A673 (cell line): ENCODE measurements around the gene STK40. TPM values are rescaled to one million over a fixed set of nuclear protein-coding genes. Genes with fewer than 3 reads are reported as not detected.

Experiments used
- BruUV-seq: library from RNA; stranded (reverse); fragments of 400-500 nt; replicated peaks from 2 replicates; lab custom pipeline; 2021; lab: Mats Ljungman, UMichigan
- CTCF ChIA-PET: fragments of 300-600 bp; sonication (Branson Sonifier 250); formaldehyde crosslinking; loops from one replicate; lab custom pipeline; 2022; ENCODE audit warnings: antibody characterized with exemption; lab: Charles Lee
- POLR2A ChIA-PET: fragments of 300-600 bp; sonication (Branson Sonifier 250); formaldehyde crosslinking; loops from one replicate; lab custom pipeline; 2022; ENCODE audit warnings: antibody characterized with exemption; ENCODE audit not compliant: low non-redundant PET; lab: Charles Lee
- DNase-seq: peaks from one replicate; pipeline ENCODE4 v3.0.0-alpha.2; 2015; ENCODE audit warnings: low spot score
- H3K27ac ChIP-seq: fragments of 200-600 bp; sonication (generic); 2 replicates; pipeline ENCODE4 v1.5.1; 2016; ENCODE audit warnings: mixed run types, low read depth, mild to moderate bottlenecking, mixed read lengths, antibody characterized with exemption, low read length; ENCODE audit not compliant: poor library complexity, severe bottlenecking
- H3K27me3 ChIP-seq: fragments of 200-600 bp; sonication (generic); replicated peaks from 2 replicates; pipeline ENCODE4 v1.6.1; 2017; ENCODE audit warnings: mixed run types, low read depth, mild to moderate bottlenecking, mixed read lengths, antibody characterized with exemption, low read length; ENCODE audit not compliant: insufficient read depth, poor library complexity
- H3K36me3 ChIP-seq: fragments of 200-600 bp; sonication (generic); 2 replicates; pipeline ENCODE4 v1.6.1; 2016; ENCODE audit warnings: mixed run types, mild to moderate bottlenecking, mixed read lengths, antibody characterized with exemption, low read length; ENCODE audit not compliant: insufficient read depth, poor library complexity, severe bottlenecking
- H3K4me1 ChIP-seq: fragments of 200-600 bp; sonication (generic); 2 replicates; pipeline ENCODE4 v1.6.1; 2017; ENCODE audit warnings: mixed run types, mild to moderate bottlenecking, mixed read lengths, antibody characterized with exemption, low read length; ENCODE audit not compliant: insufficient read depth, poor library complexity, severe bottlenecking
- H3K4me3 ChIP-seq: fragments of 200-600 bp; sonication (generic); 2 replicates; pipeline ENCODE4 v1.5.1; 2016; ENCODE audit warnings: low read depth, mixed run types, mild to moderate bottlenecking, mixed read lengths, low read length; ENCODE audit not compliant: poor library complexity, severe bottlenecking
- H3K9me3 ChIP-seq: fragments of 200-600 bp; sonication (generic); 2 replicates; pipeline ENCODE4 v1.6.1; 2016; ENCODE audit warnings: mixed run types, low read depth, mild to moderate bottlenecking, mixed read lengths, antibody characterized with exemption, low read length; ENCODE audit not compliant: poor library complexity, severe bottlenecking
- CTCF ChIP-seq: fragments of 300-800, 200-600 bp; sonication (generic); conservative IDR thresholded peaks from 2 replicates; pipeline ENCODE4 v1.5.1; 2017; ENCODE audit warnings: low read depth, mild to moderate bottlenecking, antibody characterized with exemption, low read length, moderate library complexity, mixed read lengths
- EZH2 ChIP-seq: fragments of 200-600 bp; sonication (generic); IDR thresholded peaks from 2 replicates; pipeline ENCODE4 v1.6.1; 2017; ENCODE audit warnings: borderline replicate concordance, low read depth, mild to moderate bottlenecking, mixed read lengths, antibody characterized with exemption, low read length; ENCODE audit not compliant: poor library complexity, severe bottlenecking
- intact Hi-C: fragments of 100-400 bp; cut with micrococcal nuclease; formaldehyde crosslinking; loops from one replicate; pipeline ENCODE4 v1.10.0; 2022; ENCODE audit not compliant: unreplicated experiment
- total RNA-seq: library from RNA; stranded (reverse); gene quantifications from 2 replicates; pipeline ENCODE4 v1.2.3, GENCODE V29; 2021

STK40 gene
- total RNA-seq, 1 experiment from 2014 or later: 109 TPM

DNA sequence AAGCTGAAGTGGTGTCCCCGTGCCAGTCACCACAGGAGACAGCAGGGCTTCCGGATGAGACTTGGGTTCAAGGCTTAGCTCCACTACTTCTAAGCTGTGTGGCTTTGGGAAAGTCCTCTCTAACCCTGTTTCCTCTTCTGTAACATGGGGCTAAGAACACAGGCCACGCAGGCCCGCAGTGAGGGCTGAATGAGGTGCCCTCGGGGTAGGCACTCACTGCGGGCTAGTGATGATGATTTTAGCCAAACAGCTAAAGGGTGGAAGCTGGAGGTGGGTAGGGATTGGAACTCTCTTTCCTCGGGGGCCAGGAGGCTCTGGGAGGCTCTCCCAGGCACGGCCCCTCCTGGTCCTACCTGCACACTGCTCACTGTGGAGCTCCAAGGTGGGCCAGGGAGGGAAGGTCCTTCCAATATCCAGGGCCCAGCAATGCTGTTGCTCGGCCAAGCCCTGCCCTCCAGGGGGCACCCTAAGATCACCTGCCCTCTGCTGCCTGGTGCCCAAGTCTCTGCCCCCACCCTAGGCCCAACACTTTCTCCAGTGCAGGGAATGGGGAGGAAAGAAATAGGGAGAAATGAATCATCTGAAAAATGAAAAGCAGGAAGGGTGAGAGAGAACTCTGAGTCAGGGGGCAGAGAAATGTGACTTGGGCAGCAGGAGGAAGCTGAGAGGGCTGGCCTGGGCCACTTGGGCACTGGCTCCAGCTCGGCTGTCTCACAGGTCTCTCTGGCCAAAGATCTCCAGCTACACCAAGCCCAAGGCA is 43.1 kb downstream of the STK40 start:
- Histone ChIP-seq H3K27ac (no peak overlapping the region), H3K4me1 (no peaks in the 10 kb centered on the region), H3K9me3 (no peaks in the 10 kb centered on the region), H3K36me3 (peaks cover 36% of the 10 kb centered on the region), H3K27me3 (no peaks in the 10 kb centered on the region), H3K4me3 (no peak overlapping the region)
- peak; percentile 51 for TF ChIP-seq CTCF
- TF ChIP-seq EZH2: no peak
- ChIA-PET POLR2A (interaction anchor here (0.6 kb wide), 1 partner anchor 44 kb away, joined by 3 read pairs; no protein-coding TSS in a partner anchor), CTCF (interaction anchor here (0.6 kb wide), 1 partner anchor 26 kb away, joined by 3 read pairs; no protein-coding TSS in a partner anchor)
- intact Hi-C loops: loop anchor here (2.0 kb wide), 1 partner anchor 78 kb away; no protein-coding TSS in a partner anchor
- DNase-seq: no peak
- no TSS peak for BruUV-seq

DNA sequence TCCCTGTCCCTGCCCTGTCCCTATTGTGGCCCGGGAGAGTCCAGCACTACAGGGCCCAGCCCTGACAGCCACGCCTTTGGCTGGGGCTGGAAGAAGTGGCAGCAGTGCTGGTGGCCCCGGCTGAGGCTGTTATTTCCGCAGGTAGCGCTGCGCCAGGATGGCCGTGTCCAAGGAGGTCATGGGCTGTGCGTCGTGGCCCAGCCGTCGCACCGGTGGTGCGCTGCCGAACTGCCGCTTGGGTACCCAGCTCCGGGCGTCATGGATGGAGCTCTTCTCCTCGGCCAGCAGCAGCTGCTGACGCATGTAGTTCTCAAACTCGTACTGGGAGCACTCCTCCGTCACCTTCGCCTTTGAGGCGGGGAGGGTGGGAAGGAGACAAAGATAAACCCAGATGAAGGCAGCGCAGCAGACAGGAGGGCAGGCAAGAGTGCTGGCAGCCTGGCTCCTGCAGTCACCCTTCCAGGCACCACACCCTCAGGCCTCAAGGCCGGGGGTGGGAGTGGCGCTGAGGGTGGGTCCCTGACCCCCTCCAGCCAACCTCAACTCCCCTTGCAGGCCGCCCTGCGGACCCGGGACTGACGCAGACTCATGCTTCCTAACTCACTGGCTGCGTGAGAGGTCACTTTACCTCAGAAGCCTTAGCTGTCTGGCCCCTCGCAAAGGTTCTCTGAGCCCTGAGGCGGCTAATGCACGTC is 44.0 kb downstream of the STK40 start:
- ChIA-PET CTCF (interaction anchor here (0.6 kb wide), 1 partner anchor 27 kb away, joined by 3 read pairs; no protein-coding TSS in a partner anchor), POLR2A (interaction anchor here (0.6 kb wide), 1 partner anchor 45 kb away, joined by 3 read pairs; no protein-coding TSS in a partner anchor)
- no TSS peak for BruUV-seq
- Histone ChIP-seq H3K4me3 (no peak overlapping the region), H3K4me1 (no peaks in the 10 kb centered on the region), H3K36me3 (peaks cover 30% of the 10 kb centered on the region), H3K9me3 (no peaks in the 10 kb centered on the region), H3K27me3 (no peaks in the 10 kb centered on the region), H3K27ac (no peak overlapping the region)
- DNase-seq: no peak
- intact Hi-C loops: loop anchor here (2.0 kb wide), 1 partner anchor 79 kb away; no protein-coding TSS in a partner anchor
- no peak for TF ChIP-seq EZH2
- no peak for TF ChIP-seq CTCF

DNA sequence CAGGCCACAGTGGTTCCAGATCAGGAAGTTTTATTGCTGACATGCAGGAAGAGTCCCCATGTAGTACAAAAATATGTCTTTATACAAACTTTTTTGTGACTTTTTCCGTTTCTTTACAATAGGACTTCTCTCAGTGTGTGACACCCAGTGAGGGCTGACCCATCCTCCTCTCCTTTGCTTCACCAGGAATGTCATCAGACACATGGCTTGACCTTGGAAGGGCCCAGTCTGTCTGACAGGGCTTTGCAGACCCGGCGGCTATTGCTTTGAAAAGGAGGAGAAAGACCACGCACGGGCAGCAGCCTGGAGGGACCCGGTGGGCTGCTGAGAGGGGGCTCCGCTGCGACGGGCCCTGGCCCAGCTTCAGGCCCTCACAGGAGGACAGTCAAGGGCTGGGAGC is 46.1 kb downstream of the STK40 start:
- POLR2A ChIA-PET: no interaction called here
- TF ChIP-seq CTCF (no peak), EZH2 (no peak)

More for the DNA sequence above, 46.1 kb downstream of the STK40 start:
- Histone ChIP-seq H3K4me1 (no peaks in the 10 kb centered on the region), H3K27ac (no peak overlapping the region), H3K27me3 (no peaks in the 10 kb centered on the region), H3K36me3 (peaks cover 17% of the 10 kb centered on the region), H3K4me3 (no peak overlapping the region), H3K9me3 (no peaks in the 10 kb centered on the region)
- no peak for DNase-seq
- CTCF ChIA-PET: no interaction called here
- intact Hi-C loops: no loop called here
- TSS peak; percentile 77 for BruUV-seq
